PC-9 (cell line): ENCODE measurements around the gene LRP1B.

Experiments
- CTCF ChIP-seq: fragments of 200-600 bp; sonication (generic); conservative IDR thresholded peaks from 2 replicates; pipeline ENCODE4 v1.6.1; 2017; ENCODE audit warnings: mixed run types, antibody characterized with exemption, mild to moderate bottlenecking, moderate library complexity
- EZH2 ChIP-seq: fragments of 200-600 bp; sonication (generic); IDR thresholded peaks from 2 replicates; pipeline ENCODE4 v1.8.0; 2017; ENCODE audit warnings: antibody characterized with exemption, low read depth

GRCh38 chr2:140311905-140312304 is 1818.9 kb downstream of the LRP1B start:
- TF ChIP-seq CTCF (no peak), EZH2 (no peak)
